ENCODE measurements around the gene TPSAB1.

The TPSAB1 gene

DNA sequence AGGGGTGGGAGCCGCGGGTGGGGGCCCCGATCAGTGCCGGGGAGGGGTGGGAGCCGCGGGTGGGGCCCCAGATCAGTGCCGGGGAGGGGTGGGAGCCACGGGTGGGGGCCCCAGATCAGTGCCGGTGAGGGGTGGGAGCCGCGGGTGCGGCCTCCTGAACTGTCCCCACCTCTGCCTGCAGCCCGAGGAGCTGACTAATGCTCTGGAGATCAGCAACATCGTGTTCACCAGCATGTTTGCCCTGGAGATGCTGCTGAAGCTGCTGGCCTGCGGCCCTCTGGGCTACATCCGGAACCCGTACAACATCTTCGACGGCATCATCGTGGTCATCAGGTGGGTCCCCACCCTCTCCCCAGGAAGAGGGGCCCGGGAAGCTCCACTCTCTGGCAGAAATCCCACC, 35.6 kb upstream of the TPSAB1 start:
- no peaks in the 10 kb centered on the region for H3K9me3 ChIP-seq (ENCODE audit: insufficient read depth, low read length, severe bottlenecking)
- H4K20me1 ChIP-seq (ENCODE audit: insufficient read depth, low read length) = peaks cover 4% of the 10 kb centered on the region; the same call in 1 of the 2 replicates
- H2AFZ ChIP-seq (ENCODE audit: low read depth, low read length) = no peak overlapping the region
- no peak overlapping the region for H3K4me2 ChIP-seq (ENCODE audit: insufficient read depth, low read length)
- DNase-seq = no peak
- no peak for TF ChIP-seq EZH2 (IDR thresholded peaks at IDR 0.05; ENCODE audit: borderline replicate concordance, low read depth, low read length, severe bottlenecking)
- TF ChIP-seq, protein P1, sequence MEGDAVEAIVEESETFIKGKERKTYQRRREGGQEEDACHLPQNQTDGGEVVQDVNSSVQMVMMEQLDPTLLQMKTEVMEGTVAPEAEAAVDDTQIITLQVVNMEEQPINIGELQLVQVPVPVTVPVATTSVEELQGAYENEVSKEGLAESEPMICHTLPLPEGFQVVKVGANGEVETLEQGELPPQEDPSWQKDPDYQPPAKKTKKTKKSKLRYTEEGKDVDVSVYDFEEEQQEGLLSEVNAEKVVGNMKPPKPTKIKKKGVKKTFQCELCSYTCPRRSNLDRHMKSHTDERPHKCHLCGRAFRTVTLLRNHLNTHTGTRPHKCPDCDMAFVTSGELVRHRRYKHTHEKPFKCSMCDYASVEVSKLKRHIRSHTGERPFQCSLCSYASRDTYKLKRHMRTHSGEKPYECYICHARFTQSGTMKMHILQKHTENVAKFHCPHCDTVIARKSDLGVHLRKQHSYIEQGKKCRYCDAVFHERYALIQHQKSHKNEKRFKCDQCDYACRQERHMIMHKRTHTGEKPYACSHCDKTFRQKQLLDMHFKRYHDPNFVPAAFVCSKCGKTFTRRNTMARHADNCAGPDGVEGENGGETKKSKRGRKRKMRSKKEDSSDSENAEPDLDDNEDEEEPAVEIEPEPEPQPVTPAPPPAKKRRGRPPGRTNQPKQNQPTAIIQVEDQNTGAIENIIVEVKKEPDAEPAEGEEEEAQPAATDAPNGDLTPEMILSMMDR (IDR thresholded peaks at IDR 0.05; ENCODE audit: borderline replicate concordance, extremely low read depth, low read length, poor library complexity, severe bottlenecking) = no peak
- H3K4me1 ChIP-seq (ENCODE audit: insufficient read depth, low read length) = no peaks in the 10 kb centered on the region
- no peak overlapping the region for H3K4me3 ChIP-seq (ENCODE audit: low read depth in 1 of 2, low read length in 2 of 2)
- no peak for ATAC-seq (ENCODE audit: insufficient read depth, low read depth)
- no peak overlapping the region for H3K27ac ChIP-seq (ENCODE audit: low read length)
- H3K79me2 ChIP-seq (ENCODE audit: insufficient read depth, low read length) = no peaks in the 10 kb centered on the region
- H3K9ac ChIP-seq (ENCODE audit: low read depth, low read length) = no peak overlapping the region
- H3K27me3 ChIP-seq (ENCODE audit: insufficient read depth, low read length, poor library complexity) = no peaks in the 10 kb centered on the region
- no peaks in the 10 kb centered on the region for H3K36me3 ChIP-seq (ENCODE audit: insufficient read depth, low read length)

DNA sequence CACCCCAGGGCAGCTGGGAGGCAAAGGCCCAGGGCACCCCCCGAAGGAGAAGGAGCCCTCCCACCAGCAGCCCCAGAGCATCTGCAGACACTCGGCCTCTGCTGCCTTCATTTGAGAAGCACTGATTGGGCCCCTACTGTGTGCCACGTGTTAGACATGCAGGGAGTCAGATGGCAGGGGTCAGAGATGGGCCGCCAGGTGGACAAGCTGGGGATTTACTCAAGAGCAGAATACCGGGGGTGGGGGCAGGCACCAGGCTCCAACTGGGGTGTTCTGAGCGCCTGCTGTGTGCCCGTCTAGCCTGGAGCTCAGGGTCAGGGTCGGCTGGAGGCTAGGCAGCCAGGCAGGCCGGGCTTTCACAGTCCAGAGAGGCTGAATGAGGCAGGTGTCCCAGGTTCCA, 34.2 kb upstream of the TPSAB1 start:
- Histone ChIP-seq H3K9me3 (ENCODE audit: insufficient read depth, low read length, severe bottlenecking) (no peaks in the 10 kb centered on the region), H3K4me2 (ENCODE audit: insufficient read depth, low read length) (no peak overlapping the region), H4K20me1 (ENCODE audit: insufficient read depth, low read length) (no peaks in the 10 kb centered on the region), H3K9ac (ENCODE audit: low read depth, low read length) (no peak overlapping the region), H3K27ac (ENCODE audit: low read length) (no peak overlapping the region), H2AFZ (ENCODE audit: low read depth, low read length) (no peak overlapping the region), H3K36me3 (ENCODE audit: insufficient read depth, low read length) (no peaks in the 10 kb centered on the region), H3K4me3 (ENCODE audit: low read depth in 1 of 2, low read length in 2 of 2) (no peak overlapping the region), H3K79me2 (ENCODE audit: insufficient read depth, low read length) (no peaks in the 10 kb centered on the region), H3K4me1 (ENCODE audit: insufficient read depth, low read length) (no peaks in the 10 kb centered on the region), H3K27me3 (ENCODE audit: insufficient read depth, low read length, poor library complexity) (no peaks in the 10 kb centered on the region)
- ATAC-seq (ENCODE audit: insufficient read depth, low read depth) = no peak
- no peak for DNase-seq
- no peak for TF ChIP-seq EZH2 (IDR thresholded peaks at IDR 0.05; ENCODE audit: borderline replicate concordance, low read depth, low read length, severe bottlenecking)
- TF ChIP-seq, protein P1 (IDR thresholded peaks at IDR 0.05; ENCODE audit: borderline replicate concordance, extremely low read depth, low read length, poor library complexity, severe bottlenecking) = no peak

DNA sequence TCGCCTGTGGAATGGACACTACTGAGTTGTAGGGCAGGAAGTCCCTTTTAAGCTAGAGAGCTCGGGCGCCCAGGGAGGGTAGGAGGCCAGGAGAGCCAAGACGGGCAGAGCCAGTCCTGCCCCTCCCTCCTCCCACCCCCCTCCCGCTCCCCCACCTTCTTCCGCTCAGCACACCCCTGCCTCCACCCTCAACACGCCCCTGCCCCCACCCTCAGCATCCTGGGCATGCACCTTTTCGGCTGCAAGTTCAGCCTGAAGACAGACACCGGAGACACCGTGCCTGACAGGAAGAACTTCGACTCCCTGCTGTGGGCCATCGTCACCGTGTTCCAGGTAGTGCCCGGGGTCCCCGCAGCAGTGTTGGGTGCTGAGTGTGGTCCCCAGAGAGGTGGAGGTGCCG, 33.7 kb upstream of the TPSAB1 start:
- Histone ChIP-seq H3K9me3 (ENCODE audit: insufficient read depth, low read length, severe bottlenecking) (no peaks in the 10 kb centered on the region), H3K36me3 (ENCODE audit: insufficient read depth, low read length) (no peaks in the 10 kb centered on the region), H3K79me2 (ENCODE audit: insufficient read depth, low read length) (no peaks in the 10 kb centered on the region), H4K20me1 (ENCODE audit: insufficient read depth, low read length) (no peaks in the 10 kb centered on the region), H3K4me1 (ENCODE audit: insufficient read depth, low read length) (no peaks in the 10 kb centered on the region), H3K4me3 (ENCODE audit: low read depth in 1 of 2, low read length in 2 of 2) (no peak overlapping the region), H2AFZ (ENCODE audit: low read depth, low read length) (no peak overlapping the region), H3K4me2 (ENCODE audit: insufficient read depth, low read length) (no peak overlapping the region), H3K27ac (ENCODE audit: low read length) (no peak overlapping the region), H3K27me3 (ENCODE audit: insufficient read depth, low read length, poor library complexity) (no peaks in the 10 kb centered on the region), H3K9ac (ENCODE audit: low read depth, low read length) (no peak overlapping the region)
- TF ChIP-seq, protein P1 (IDR thresholded peaks at IDR 0.05; ENCODE audit: borderline replicate concordance, extremely low read depth, low read length, poor library complexity, severe bottlenecking) = no peak
- TF ChIP-seq EZH2 (IDR thresholded peaks at IDR 0.05; ENCODE audit: borderline replicate concordance, low read depth, low read length, severe bottlenecking) = no peak
- ATAC-seq (ENCODE audit: insufficient read depth, low read depth) = no peak
- no peak for DNase-seq
